K562 (cell line): Measurements from ENCODE around the gene SMIM41. TPM values are rescaled to one million over a fixed set of nuclear protein-coding genes. Genes with fewer than 3 reads are reported as not detected.

ENCODE experiments used
- ATAC-seq: fragments of 200-7000 bp; cut with Tn5 transposase; 3 replicates; pipeline ENCODE4 v1.9.1; 2020; ENCODE audit warnings: moderate library complexity
- BruUV-seq: library from RNA; stranded (reverse); fragments of 400-500 nt; replicated peaks from 2 replicates; lab custom pipeline; 2021; lab: Mats Ljungman, UMichigan
- CTCF ChIA-PET: fragments of 300-600 bp; formaldehyde crosslinking; extraction: SDS; loops from one replicate; lab custom pipeline; 2021; ENCODE audit warnings: low intra/inter-chr PET ratio; lab: Yijun Ruan, JAX
- POLR2A ChIA-PET: fragments of 300-600, 350-650 bp; sonication (Branson Sonifier 250); formaldehyde crosslinking; extraction: SDS; loops from one replicate; lab custom pipeline; 2021; ENCODE audit warnings: antibody characterized with exemption, inconsistent platforms; lab: Yijun Ruan, JAX
- DNase-seq, 4 experiments: peaks; one replicate each; pipeline versions ENCODE4 v3.0.0 to v3.0.0-alpha.2; 2011 to 2018; ENCODE audit warnings: low spot score in 3 of 4, mixed read lengths in 3 of 4; ENCODE audit errors: extremely low read depth in 1 of 4
- FAIRE-seq: peaks from 2 replicates; lab custom pipeline; 2011; peaks lifted over from hg19 to GRCh38; lab: Jason Lieb, UNC
- H2AFZ ChIP-seq: 2 replicates; pipeline ENCODE4 v1.6.0; 2011; ENCODE audit warnings: low read depth, low read length, control low read depth, inconsistent platforms
- H3K27ac ChIP-seq: fragments of 200-600 bp; 3 replicates; pipeline ENCODE4 v1.8.0; 2011; ENCODE audit warnings: low read depth, mild to moderate bottlenecking, control low read depth, inconsistent platforms, low read length, moderate library complexity, mixed read lengths; ENCODE audit errors: extremely low read depth
- H3K27me3 ChIP-seq, 2 experiments: fragments of 300-600 bp in 1 of 2; 2 replicates in 1 of 2; 3 replicates in 1 of 2; pipeline versions ENCODE4 v1.6.0 to v1.8.0; 2011; ENCODE audit warnings: inconsistent platforms in 2 of 2, low read length in 2 of 2, mild to moderate bottlenecking in 1 of 2, mixed read lengths in 1 of 2, moderate library complexity in 1 of 2; ENCODE audit not compliant: control insufficient read depth in 2 of 2, insufficient read depth in 2 of 2
- H3K36me3 ChIP-seq: fragments of 300-600 bp; 3 replicates; pipeline ENCODE4 v1.8.0; 2011; ENCODE audit warnings: mild to moderate bottlenecking, low read length, inconsistent platforms; ENCODE audit not compliant: control insufficient read depth, insufficient read depth
- H3K4me1 ChIP-seq, 2 experiments: fragments of 200-600 bp in 1 of 2; replicated peaks in 1 of 2; 2 replicates in 1 of 2; 3 replicates in 1 of 2; pipeline versions ENCODE4 v1.5.1 to v1.8.0; 2011; ENCODE audit warnings: inconsistent platforms in 2 of 2, low read length in 2 of 2, mild to moderate bottlenecking in 1 of 2, mixed read lengths in 1 of 2, moderate library complexity in 1 of 2; ENCODE audit not compliant: control insufficient read depth in 2 of 2, insufficient read depth in 2 of 2
- H3K4me2 ChIP-seq: 2 replicates; pipeline ENCODE4 v1.6.1; 2011; ENCODE audit warnings: low read length, control low read depth, inconsistent platforms, mixed read lengths; ENCODE audit not compliant: insufficient read depth
- H3K4me3 ChIP-seq: fragments of 200-600 bp; sonication (generic), shearing (Covaris generic); 2 replicates; pipeline ENCODE4 v1.5.1; 2016; ENCODE audit warnings: control low read depth, inconsistent platforms
- H3K79me2 ChIP-seq: fragments of 200-600 bp; 3 replicates; pipeline ENCODE4 v1.8.0; 2011; ENCODE audit warnings: low read length, inconsistent platforms; ENCODE audit not compliant: control insufficient read depth, insufficient read depth
- H3K9ac ChIP-seq, 2 experiments: 2 replicates each; pipeline versions ENCODE4 v1.6.0 to v1.6.1; 2011; ENCODE audit warnings: low read depth in 2 of 2, low read length in 2 of 2, control low read depth in 1 of 2, inconsistent platforms in 1 of 2, mild to moderate bottlenecking in 1 of 2, mixed read lengths in 1 of 2; ENCODE audit not compliant: insufficient read depth in 1 of 2
- H3K9me1 ChIP-seq: one replicate; pipeline ENCODE4 v1.6.0; 2011; ENCODE audit warnings: inconsistent platforms, mild to moderate bottlenecking, low read length, moderate library complexity; ENCODE audit not compliant: control insufficient read depth, insufficient read depth
- H3K9me3 ChIP-seq: replicated peaks from 2 replicates; pipeline ENCODE4 v1.5.1; 2011; ENCODE audit warnings: low read depth, low read length, inconsistent platforms; ENCODE audit not compliant: control insufficient read depth, insufficient read depth
- H4K20me1 ChIP-seq: replicated peaks from 2 replicates; pipeline ENCODE4 v1.6.1; 2011; ENCODE audit warnings: low read length, inconsistent platforms, mixed read lengths; ENCODE audit not compliant: control insufficient read depth, insufficient read depth
- DDX20 ChIP-seq: fragments of 450-650 bp; IDR thresholded peaks from 2 replicates; pipeline ENCODE4 v1.6.1; 2016; ENCODE audit warnings: missing genetic modification characterization, low read depth, mild to moderate bottlenecking, missing compliant biosample characterization, moderate library complexity
- EWSR1 ChIP-seq: fragments of 450-650 bp; IDR thresholded peaks from 2 replicates; pipeline ENCODE4 v1.6.1; 2018; ENCODE audit warnings: borderline replicate concordance, mild to moderate bottlenecking, low read depth, moderate library complexity; ENCODE audit not compliant: partially characterized antibody
- FOXK2 ChIP-seq, 2 experiments: fragments of 450-650 bp; IDR thresholded peaks in 1 of 2; conservative IDR thresholded peaks in 1 of 2; 2 replicates each; pipeline ENCODE4 v1.6.1; 2016; ENCODE audit warnings: low read depth in 2 of 2, mild to moderate bottlenecking in 1 of 2
- FOXM1 ChIP-seq, 2 experiments: fragments of 450-650 bp in 1 of 2; sonication (generic) in 1 of 2; formaldehyde crosslinking in 1 of 2; IDR thresholded peaks; 2 replicates each; pipeline versions ENCODE4 v1.6.1 to v1.9.0; 2017 to 2022; ENCODE audit warnings: low read depth in 2 of 2, mild to moderate bottlenecking in 2 of 2, missing genetic modification reagents in 1 of 2, moderate library complexity in 1 of 2
- HDAC6 ChIP-seq: IDR thresholded peaks from 2 replicates; pipeline ENCODE4 v1.6.1; 2012; ENCODE audit warnings: low read depth, mild to moderate bottlenecking, control low read depth, inconsistent platforms, low read length, moderate library complexity
- KAT8 ChIP-seq: fragments of 450-650 bp; IDR thresholded peaks from 2 replicates; pipeline ENCODE4 v1.6.1; 2016; ENCODE audit warnings: low read depth, mild to moderate bottlenecking
- MTA2 ChIP-seq: fragments of 450-650 bp; IDR thresholded peaks from 2 replicates; pipeline ENCODE4 v1.6.1; 2016; ENCODE audit warnings: low read depth
- RBFOX2 ChIP-seq: fragments of 200-400 bp; formaldehyde crosslinking; IDR thresholded peaks from 2 replicates; pipeline ENCODE4 v1.6.1; 2017; ENCODE audit warnings: low read depth, mild to moderate bottlenecking, low read length, moderate library complexity
- SRSF7 ChIP-seq: fragments of 200-400 bp; formaldehyde crosslinking; optimal IDR thresholded peaks from 2 replicates; pipeline ENCODE3; 2017; ENCODE audit warnings: mild to moderate bottlenecking, low read depth, low read length
- TSC22D4 ChIP-seq: fragments of 450-650 bp; IDR thresholded peaks from 2 replicates; pipeline ENCODE4 v1.6.1; 2016; ENCODE audit warnings: missing genetic modification characterization, missing biosample characterization, control low read depth
- ZNF224 ChIP-seq: sonication (generic); formaldehyde crosslinking; IDR thresholded peaks from 2 replicates; pipeline ENCODE4 v1.8.0; 2022; ENCODE audit warnings: mild to moderate bottlenecking, missing genetic modification reagents
- ZNF75A ChIP-seq: fragments of 450-650 bp; formaldehyde crosslinking; IDR thresholded peaks from 2 replicates; pipeline ENCODE4 v1.4.0; 2020; ENCODE audit warnings: mild to moderate bottlenecking
- WGBS: fragments of 100-300 bp; shearing (Covaris generic); methylation state at CpG from one replicate; pipeline ENCODE4 v1.1.6; 2016; ENCODE audit warnings: low coverage, mixed read lengths; ENCODE audit not compliant: insufficient coverage; ENCODE audit errors: missing lambda C conversion rate; 5-methylcytosine and 5-hydroxymethylcytosine counted together
- in situ Hi-C: fragments of 300-500 bp; cut with MboI; formaldehyde crosslinking; loops from 4 replicates; pipeline ENCODE4 v1.15.0; 2018; ENCODE audit warnings: inconsistent platforms, mixed read lengths
- intact Hi-C: fragments of 100-400 bp; cut with micrococcal nuclease; formaldehyde crosslinking; loops from 2 replicates; pipeline ENCODE4 v1.14.2; 2022
- polyA plus RNA-seq, 8 experiments: library from polyadenylated mRNA; depleted of rRNA in 4 of 8; stranded (reverse) in 5 of 8; unstranded in 3 of 8; fragments of >200 nt; fragmentation: Nextera tagmentation in 2 of 8; fragmentation: Illumina TruSeq in 1 of 8; extraction: Ambion mirVana in 2 of 8; extraction: Trizol in 1 of 8; gene quantifications; 2 replicates each; pipeline versions ENCODE4 v1.2.1 to v1.2.3, GENCODE V29; 2011 to 2014; ENCODE audit warnings: inconsistent platforms in 1 of 8, missing spikeins in 1 of 8
- total RNA-seq, 7 experiments: library from RNA; depleted of rRNA in 6 of 7; stranded (reverse); fragments of >200 nt in 6 of 7; fragmentation: Illumina TruSeq in 2 of 7; extraction: Trizol in 2 of 7; gene quantifications; 2 replicates each; pipeline versions ENCODE4 v1.2.1 to v1.2.3, GENCODE V29; 2011 to 2021; ENCODE audit warnings: low replicate concordance in 1 of 7
- TF ChIP-seq, protein P1 (sequence below), 3 experiments: fragments of 200-800 bp in 1 of 3; sonication (Bioruptor generic) in 1 of 3; sonication (generic) in 1 of 3; formaldehyde crosslinking in 1 of 3; IDR thresholded peaks; 2 replicates each; pipeline versions ENCODE4 v1.6.1 to v1.8.0; 2016 to 2022; ENCODE audit warnings: mild to moderate bottlenecking in 2 of 3, missing compliant biosample characterization in 2 of 3, missing genetic modification characterization in 2 of 3, missing genetic modification reagents in 1 of 3
- TF ChIP-seq, protein P2 (sequence below): fragments of 450-650 bp; IDR thresholded peaks from 2 replicates; pipeline ENCODE4 v1.6.1; 2016; ENCODE audit warnings: low read depth

SMIM41 gene
- total and polyA plus RNA-seq, 9 of the 15 experiments (the other 6 are each of a cell fraction or from before 2014, with no cell fraction given): not detected

DNA sequence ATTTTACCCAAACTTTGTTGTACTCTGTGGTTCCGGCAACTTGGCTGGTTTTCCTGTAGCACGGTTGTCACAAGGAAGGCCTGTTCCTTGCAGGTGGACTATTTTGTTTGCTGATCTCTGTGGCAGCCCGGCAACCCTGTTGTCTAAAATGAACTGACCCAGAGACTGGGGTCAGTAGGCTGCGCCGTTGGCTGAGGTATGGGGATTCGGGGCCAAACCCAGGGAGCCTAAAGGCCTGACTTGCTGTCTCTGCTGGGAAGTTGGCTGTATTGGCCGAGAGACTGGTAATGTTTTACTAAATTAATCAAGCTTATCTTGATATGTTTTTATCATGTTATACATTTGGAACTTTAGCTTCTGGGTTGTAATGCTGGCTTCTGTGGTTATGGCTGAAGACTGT lies 13.8 kb downstream of the SMIM41 start:
- no peaks in the 10 kb centered on the region for H4K20me1 ChIP-seq
- CTCF ChIA-PET: no interaction called here

More for the DNA sequence above, 13.8 kb downstream of the SMIM41 start:
- no peaks in the 10 kb centered on the region for H3K36me3 ChIP-seq
- no peaks in the 10 kb centered on the region for H3K4me1 ChIP-seq
- no peak for TF ChIP-seq KAT8
- no peak for TF ChIP-seq HDAC6
- no peak for TF ChIP-seq RBFOX2
- no peak for TF ChIP-seq MTA2
- TF ChIP-seq, protein P1, sequence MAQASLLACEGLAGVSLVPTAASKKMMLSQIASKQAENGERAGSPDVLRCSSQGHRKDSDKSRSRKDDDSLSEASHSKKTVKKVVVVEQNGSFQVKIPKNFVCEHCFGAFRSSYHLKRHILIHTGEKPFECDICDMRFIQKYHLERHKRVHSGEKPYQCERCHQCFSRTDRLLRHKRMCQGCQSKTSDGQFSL (CRISPR knock-in tag; IDR thresholded peaks at IDR 0.05): no peak
- TF ChIP-seq, protein P1 (tag; IDR thresholded peaks at IDR 0.05): no peak
- TF ChIP-seq TSC22D4: no peak
- no peak for TF ChIP-seq DDX20 (tag)
- TF ChIP-seq EWSR1: no peak
- no peak for TF ChIP-seq ZNF224 (CRISPR knock-in tag)
- TF ChIP-seq FOXK2 (conservative IDR thresholded peaks at IDR 0.05 in 1 of 2, IDR thresholded peaks at IDR 0.05 in 1 of 2; ENCODE audit: low read depth in 2 of 2): no peak
- TF ChIP-seq FOXM1 (IDR thresholded peaks at IDR 0.05; ENCODE audit: low read depth): no peak
- no peak for TF ChIP-seq FOXM1 (CRISPR knock-in tag; IDR thresholded peaks at IDR 0.05; ENCODE audit: low read depth)
- TF ChIP-seq, protein P2, sequence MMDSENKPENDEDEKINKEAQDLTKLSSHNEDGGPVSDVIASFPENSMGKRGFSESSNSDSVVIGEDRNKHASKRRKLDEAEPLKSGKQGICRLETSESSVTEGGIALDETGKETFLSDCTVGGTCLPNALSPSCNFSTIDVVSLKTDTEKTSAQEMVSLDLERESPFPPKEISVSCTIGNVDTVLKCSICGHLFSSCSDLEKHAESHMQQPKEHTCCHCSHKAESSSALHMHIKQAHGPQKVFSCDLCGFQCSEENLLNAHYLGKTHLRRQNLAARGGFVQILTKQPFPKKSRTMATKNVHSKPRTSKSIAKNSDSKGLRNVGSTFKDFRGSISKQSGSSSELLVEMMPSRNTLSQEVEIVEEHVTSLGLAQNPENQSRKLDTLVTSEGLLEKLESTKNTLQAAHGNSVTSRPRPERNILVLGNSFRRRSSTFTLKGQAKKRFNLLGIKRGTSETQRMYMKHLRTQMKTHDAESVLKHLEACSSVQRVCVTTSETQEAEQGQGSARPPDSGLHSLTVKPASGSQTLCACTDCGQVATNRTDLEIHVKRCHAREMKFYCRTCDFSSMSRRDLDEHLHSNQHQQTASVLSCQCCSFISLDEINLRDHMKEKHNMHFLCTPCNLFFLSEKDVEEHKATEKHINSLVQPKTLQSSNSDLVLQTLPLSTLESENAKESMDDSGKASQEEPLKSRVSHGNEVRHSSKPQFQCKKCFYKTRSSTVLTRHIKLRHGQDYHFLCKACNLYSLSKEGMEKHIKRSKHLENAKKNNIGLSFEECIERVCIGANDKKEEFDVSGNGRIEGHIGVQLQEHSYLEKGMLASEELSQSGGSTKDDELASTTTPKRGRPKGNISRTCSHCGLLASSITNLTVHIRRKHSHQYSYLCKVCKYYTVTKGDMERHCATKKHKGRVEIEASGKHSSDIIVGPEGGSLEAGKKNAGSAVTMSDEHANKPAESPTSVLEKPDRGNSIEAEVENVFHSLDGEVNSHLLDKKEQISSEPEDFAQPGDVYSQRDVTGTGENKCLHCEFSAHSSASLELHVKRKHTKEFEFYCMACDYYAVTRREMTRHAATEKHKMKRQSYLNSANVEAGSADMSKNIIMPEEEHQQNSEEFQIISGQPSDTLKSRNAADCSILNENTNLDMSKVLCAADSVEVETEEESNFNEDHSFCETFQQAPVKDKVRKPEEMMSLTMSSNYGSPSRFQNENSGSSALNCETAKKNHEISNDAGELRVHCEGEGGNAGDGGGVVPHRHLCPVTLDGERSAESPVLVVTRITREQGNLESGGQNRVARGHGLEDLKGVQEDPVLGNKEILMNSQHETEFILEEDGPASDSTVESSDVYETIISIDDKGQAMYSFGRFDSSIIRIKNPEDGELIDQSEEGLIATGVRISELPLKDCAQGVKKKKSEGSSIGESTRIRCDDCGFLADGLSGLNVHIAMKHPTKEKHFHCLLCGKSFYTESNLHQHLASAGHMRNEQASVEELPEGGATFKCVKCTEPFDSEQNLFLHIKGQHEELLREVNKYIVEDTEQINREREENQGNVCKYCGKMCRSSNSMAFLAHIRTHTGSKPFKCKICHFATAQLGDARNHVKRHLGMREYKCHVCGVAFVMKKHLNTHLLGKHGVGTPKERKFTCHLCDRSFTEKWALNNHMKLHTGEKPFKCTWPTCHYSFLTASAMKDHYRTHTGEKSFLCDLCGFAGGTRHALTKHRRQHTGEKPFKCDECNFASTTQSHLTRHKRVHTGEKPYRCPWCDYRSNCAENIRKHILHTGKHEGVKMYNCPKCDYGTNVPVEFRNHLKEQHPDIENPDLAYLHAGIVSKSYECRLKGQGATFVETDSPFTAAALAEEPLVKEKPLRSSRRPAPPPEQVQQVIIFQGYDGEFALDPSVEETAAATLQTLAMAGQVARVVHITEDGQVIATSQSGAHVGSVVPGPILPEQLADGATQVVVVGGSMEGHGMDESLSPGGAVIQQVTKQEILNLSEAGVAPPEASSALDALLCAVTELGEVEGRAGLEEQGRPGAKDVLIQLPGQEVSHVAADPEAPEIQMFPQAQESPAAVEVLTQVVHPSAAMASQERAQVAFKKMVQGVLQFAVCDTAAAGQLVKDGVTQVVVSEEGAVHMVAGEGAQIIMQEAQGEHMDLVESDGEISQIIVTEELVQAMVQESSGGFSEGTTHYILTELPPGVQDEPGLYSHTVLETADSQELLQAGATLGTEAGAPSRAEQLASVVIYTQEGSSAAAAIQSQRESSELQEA: no peak
- no peak for TF ChIP-seq SRSF7
- no peak for TF ChIP-seq ZNF75A (CRISPR knock-in tag)
- H3K4me2 ChIP-seq: no peak overlapping the region
- no TSS peak for BruUV-seq
- DNase-seq (no peak), FAIRE-seq (no peak), ATAC-seq (no peak)
- H3K4me3 ChIP-seq: no peak overlapping the region
- WGBS: 14% methylated on average over 7 of the region's 7 CpGs
- H2AFZ ChIP-seq: no peak overlapping the region
- H3K27ac ChIP-seq: no peak overlapping the region
- H3K9ac ChIP-seq: no peak overlapping the region
- in situ Hi-C loops (no loop called here), intact Hi-C loops (no loop called here)
- POLR2A ChIA-PET: interaction anchor here (0.6 to 1.1 kb wide), 2 partner anchors 10 to 334 kb away, joined by 3 read pairs; no protein-coding TSS in a partner anchor
- no peaks in the 10 kb centered on the region for H3K79me2 ChIP-seq
- no peaks in the 10 kb centered on the region for H3K9me1 ChIP-seq
- peaks cover 28 to 52% of the 10 kb centered on the region in 2 experiments for H3K27me3 ChIP-seq
- H3K9me3 ChIP-seq: no peaks in the 10 kb centered on the region
